ENCODE results near the gene MTNR1A.

DNA sequence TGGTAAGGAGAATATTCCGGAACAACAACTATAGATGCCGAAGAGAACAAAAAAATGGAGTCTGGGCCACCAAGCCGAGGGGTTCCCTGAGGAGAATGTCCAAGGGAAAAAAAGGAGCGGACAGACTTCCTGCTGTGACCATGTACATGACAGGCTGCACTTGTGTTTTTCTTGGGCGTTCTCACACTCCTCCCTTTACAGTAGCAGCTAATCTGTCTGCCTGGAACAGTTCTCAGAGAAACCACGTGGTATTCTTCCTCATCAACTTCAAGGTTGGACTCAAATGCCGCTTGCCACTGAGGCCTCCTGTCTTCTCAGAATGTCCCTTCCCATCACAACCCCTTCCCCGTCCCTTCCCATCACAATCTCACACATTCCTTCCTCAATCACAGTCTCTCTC lies 30.8 kb upstream of the MTNR1A start:
- no peak for TF ChIP-seq ZBTB49 (tag by site-specific recombination; IDR thresholded peaks at IDR 0.05; ENCODE audit: low read depth)
- no peak for TF ChIP-seq ZNF776 (tag by site-specific recombination; IDR thresholded peaks at IDR 0.05; ENCODE audit: borderline replicate concordance)
- TF ChIP-seq CTCF (tag by site-specific recombination; IDR thresholded peaks at IDR 0.05): no peak
- no peak for TF ChIP-seq ZEB2 (tag by site-specific recombination; IDR thresholded peaks at IDR 0.05)
- TF ChIP-seq SP2 (tag by site-specific recombination; IDR thresholded peaks at IDR 0.05): no peak
- TF ChIP-seq ZSCAN18 (tag by site-specific recombination; IDR thresholded peaks at IDR 0.05): no peak
- TF ChIP-seq ZBTB1 (tag by site-specific recombination; IDR thresholded peaks at IDR 0.05): no peak
- no peak for TF ChIP-seq ZNF239 (tag by site-specific recombination; IDR thresholded peaks at IDR 0.05)
- TF ChIP-seq ZNF174 (tag by site-specific recombination; IDR thresholded peaks at IDR 0.05): no peak
- TF ChIP-seq YY1 (tag by site-specific recombination; IDR thresholded peaks at IDR 0.05): no peak
- TF ChIP-seq ZNF24 (tag by site-specific recombination; IDR thresholded peaks at IDR 0.05): no peak
- no peak for TF ChIP-seq FEZF1 (tag by site-specific recombination; IDR thresholded peaks at IDR 0.05)
